Esophagus (tissue), 2 donors: ENCODE results near the gene CCDC27. TPM values are rescaled to one million over a fixed set of nuclear protein-coding genes. Genes with fewer than 3 reads are reported as not detected.

Source experiments
- H3K27ac ChIP-seq, 2 donors: one replicate each; pipeline ENCODE4 v1.5.1; 2013; ENCODE audit warnings: low read depth in 2 of 2, mild to moderate bottlenecking in 2 of 2, inconsistent platforms in 1 of 2, low read length in 1 of 2, moderate library complexity in 1 of 2
- H3K27me3 ChIP-seq, 2 donors: one replicate each; pipeline ENCODE4 v1.6.1; 2013; ENCODE audit warnings: low read length in 2 of 2, control low read depth in 1 of 2, mild to moderate bottlenecking in 1 of 2; ENCODE audit not compliant: insufficient read depth in 2 of 2, control insufficient read depth in 1 of 2
- H3K36me3 ChIP-seq, 2 donors: one replicate each; pipeline ENCODE4 v1.6.1; 2013; ENCODE audit warnings: low read length in 1 of 2; ENCODE audit not compliant: control insufficient read depth in 2 of 2, insufficient read depth in 2 of 2
- H3K4me1 ChIP-seq, 2 donors: one replicate each; pipeline ENCODE4 v1.6.1; 2013; ENCODE audit warnings: low read length in 1 of 2; ENCODE audit not compliant: control insufficient read depth in 2 of 2, insufficient read depth in 2 of 2
- H3K4me3 ChIP-seq, 2 donors: one replicate each; pipeline ENCODE4 v1.5.1; 2013; ENCODE audit warnings: low read length in 2 of 2, mild to moderate bottlenecking in 2 of 2, low read depth in 1 of 2, moderate library complexity in 1 of 2
- H3K9me3 ChIP-seq, 2 donors: one replicate each; pipeline ENCODE4 v1.6.1; 2013; ENCODE audit warnings: mild to moderate bottlenecking in 2 of 2, low read depth in 1 of 2, low read length in 1 of 2, moderate library complexity in 1 of 2; ENCODE audit not compliant: control insufficient read depth in 2 of 2, insufficient read depth in 1 of 2
- whole genome bisulfite sequencing, 2 donors: extraction: QIAGEN DNeasy Blood & Tissue Kit; methylation state at CpG; one replicate each; pipeline ENCODE4 v1.1.7; 2013; 5-methylcytosine and 5-hydroxymethylcytosine counted together
- polyA plus RNA-seq, 2 donors: library from polyadenylated mRNA; stranded (reverse); fragments of 200-250 nt; gene quantifications; one replicate each; pipeline ENCODE4 v1.2.3, GENCODE V29; 2013
- donor health status: healthy with polysubstance abuse.
- donor health status: Bipolar disorder and iron deficiency.

The CCDC27 gene
- polyA plus RNA-seq, 2 donors: not detected

GRCh38 chr1:3749512-3749911, 2.7 kb upstream of the CCDC27 start:
- no peak overlapping the region for H3K27ac ChIP-seq
- peaks cover 4 to 6% of the 10 kb centered on the region in 2 donors for H3K4me1 ChIP-seq
- WGBS, 2 donors: 69 to 70% methylated on average over 5 of the region's 5 CpGs
- no peak overlapping the region for H3K4me3 ChIP-seq
- peaks cover 0 to 3% of the 10 kb centered on the region in 2 donors for H3K36me3 ChIP-seq
- H3K27me3 ChIP-seq: no peaks in the 10 kb centered on the region
- no peaks in the 10 kb centered on the region for H3K9me3 ChIP-seq

GRCh38 chr1:3750741-3751140, 1.5 kb upstream of the CCDC27 start:
- Histone ChIP-seq H3K27me3 (no peaks in the 10 kb centered on the region), H3K4me3 (no peak overlapping the region), H3K4me1 (peaks cover 4 to 6% of the 10 kb centered on the region in 2 donors), H3K9me3 (no peaks in the 10 kb centered on the region), H3K36me3 (no peaks in the 10 kb centered on the region), H3K27ac (no peak overlapping the region)
- 63 to 72% methylated on average over 6 of the region's 6 CpGs for WGBS, 2 donors

- 86 to 87% methylated on average over 20 of the region's 20 CpGs for WGBS, 2 donors
- H3K36me3 ChIP-seq: no peaks in the 10 kb centered on the region
- no peaks in the 10 kb centered on the region for H3K4me1 ChIP-seq
- H3K4me3 ChIP-seq: no peak overlapping the region
- H3K27ac ChIP-seq: no peak overlapping the region
- no peaks in the 10 kb centered on the region for H3K9me3 ChIP-seq
- no peaks in the 10 kb centered on the region for H3K27me3 ChIP-seq
These were observed 1.6 kb downstream of the CCDC27 start for GRCh38 chr1:3753656-3754454.

GRCh38 chr1:3756394-3756793, 4.1 kb downstream of the CCDC27 start:
- Histone ChIP-seq H3K36me3 (no peaks in the 10 kb centered on the region), H3K4me1 (no peaks in the 10 kb centered on the region), H3K27ac (no peak overlapping the region), H3K9me3 (peaks cover 0 to 3% of the 10 kb centered on the region in 2 donors), H3K27me3 (no peaks in the 10 kb centered on the region), H3K4me3 (no peak overlapping the region)
- 79 to 83% methylated on average over 21 of the region's 21 CpGs for whole genome bisulfite sequencing, 2 donors

- no peak overlapping the region for H3K27ac ChIP-seq
- H3K4me3 ChIP-seq: no peak overlapping the region
- no peaks in the 10 kb centered on the region for H3K4me1 ChIP-seq
- no peaks in the 10 kb centered on the region for H3K27me3 ChIP-seq
- 75 to 78% methylated on average over 6 of the region's 6 CpGs for WGBS, 2 donors
- H3K9me3 ChIP-seq: peaks cover 0 to 3% of the 10 kb centered on the region in 2 donors
- no peaks in the 10 kb centered on the region for H3K36me3 ChIP-seq
These were observed 6.9 kb downstream of the CCDC27 start for GRCh38 chr1:3759164-3759563.

- no peaks in the 10 kb centered on the region for H3K4me1 ChIP-seq
- no peaks in the 10 kb centered on the region for H3K36me3 ChIP-seq
- WGBS, 2 donors: 49 to 68% methylated on average over 6 of the region's 6 CpGs
- peaks cover 0 to 3% of the 10 kb centered on the region in 2 donors for H3K9me3 ChIP-seq
- no peaks in the 10 kb centered on the region for H3K27me3 ChIP-seq
- H3K27ac ChIP-seq: no peak overlapping the region
- H3K4me3 ChIP-seq: no peak overlapping the region
These were observed 7.5 kb downstream of the CCDC27 start for GRCh38 chr1:3759796-3760195.

GRCh38 chr1:3761296-3762010, 9.2 kb downstream of the CCDC27 start:
- no peaks in the 10 kb centered on the region for H3K27me3 ChIP-seq
- peaks cover 0 to 3% of the 10 kb centered on the region in 2 donors for H3K9me3 ChIP-seq
- no peak overlapping the region for H3K27ac ChIP-seq
- no peak overlapping the region for H3K4me3 ChIP-seq
- H3K4me1 ChIP-seq: no peaks in the 10 kb centered on the region
- H3K36me3 ChIP-seq: no peaks in the 10 kb centered on the region
- WGBS, 2 donors: 81 to 83% methylated on average over 17 of the region's 17 CpGs

GRCh38 chr1:3762151-3762872, 10.1 kb downstream of the CCDC27 start:
- Histone ChIP-seq H3K36me3 (no peaks in the 10 kb centered on the region), H3K4me1 (no peaks in the 10 kb centered on the region), H3K9me3 (peaks cover 0 to 3% of the 10 kb centered on the region in 2 donors), H3K4me3 (no peak overlapping the region), H3K27me3 (no peaks in the 10 kb centered on the region), H3K27ac (no peak overlapping the region)
- 77 to 80% methylated on average over 14 to 15 of the region's 15 CpGs for WGBS, 2 donors

- Histone ChIP-seq H3K9me3 (peaks cover 0 to 3% of the 10 kb centered on the region in 2 donors), H3K36me3 (no peaks in the 10 kb centered on the region), H3K27ac (no peak overlapping the region), H3K4me3 (no peak overlapping the region), H3K4me1 (no peaks in the 10 kb centered on the region), H3K27me3 (no peaks in the 10 kb centered on the region)
- 80 to 85% methylated on average over 11 to 12 of the region's 12 CpGs for WGBS, 2 donors
These were observed 10.6 kb downstream of the CCDC27 start for GRCh38 chr1:3762873-3763228.
